ENCODE measurements around the gene FOXM1.

GRCh38 chr12:2912216-2912575, 35.2 kb upstream of the FOXM1 start:
- no peak for TF ChIP-seq POLR2A (IDR thresholded peaks at IDR 0.05)
- TF ChIP-seq, protein P1, sequence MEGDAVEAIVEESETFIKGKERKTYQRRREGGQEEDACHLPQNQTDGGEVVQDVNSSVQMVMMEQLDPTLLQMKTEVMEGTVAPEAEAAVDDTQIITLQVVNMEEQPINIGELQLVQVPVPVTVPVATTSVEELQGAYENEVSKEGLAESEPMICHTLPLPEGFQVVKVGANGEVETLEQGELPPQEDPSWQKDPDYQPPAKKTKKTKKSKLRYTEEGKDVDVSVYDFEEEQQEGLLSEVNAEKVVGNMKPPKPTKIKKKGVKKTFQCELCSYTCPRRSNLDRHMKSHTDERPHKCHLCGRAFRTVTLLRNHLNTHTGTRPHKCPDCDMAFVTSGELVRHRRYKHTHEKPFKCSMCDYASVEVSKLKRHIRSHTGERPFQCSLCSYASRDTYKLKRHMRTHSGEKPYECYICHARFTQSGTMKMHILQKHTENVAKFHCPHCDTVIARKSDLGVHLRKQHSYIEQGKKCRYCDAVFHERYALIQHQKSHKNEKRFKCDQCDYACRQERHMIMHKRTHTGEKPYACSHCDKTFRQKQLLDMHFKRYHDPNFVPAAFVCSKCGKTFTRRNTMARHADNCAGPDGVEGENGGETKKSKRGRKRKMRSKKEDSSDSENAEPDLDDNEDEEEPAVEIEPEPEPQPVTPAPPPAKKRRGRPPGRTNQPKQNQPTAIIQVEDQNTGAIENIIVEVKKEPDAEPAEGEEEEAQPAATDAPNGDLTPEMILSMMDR (IDR thresholded peaks at IDR 0.05): no peak
- TF ChIP-seq POLR2AphosphoS5 (IDR thresholded peaks at IDR 0.05): no peak

All from prostate gland (tissue), 2 donors.